ENCODE data around the gene NUP133. TPM values are rescaled to one million over a fixed set of nuclear protein-coding genes. Genes with fewer than 3 reads are reported as not detected.

NUP133 gene
- total RNA-seq, 1 experiment from 2014 or later, result 67.8 TPM

- TF ChIP-seq ZNF532 (CRISPR knock-in tag; IDR thresholded peaks at IDR 0.05; ENCODE audit: borderline replicate concordance) (no peak), FOXJ3 (CRISPR knock-in tag; IDR thresholded peaks at IDR 0.05; ENCODE audit: borderline replicate concordance) (no peak), ERG (CRISPR knock-in tag; IDR thresholded peaks at IDR 0.05) (no peak), RELA (CRISPR knock-in tag; IDR thresholded peaks at IDR 0.05; ENCODE audit: borderline replicate concordance) (no peak)
Measured at GRCh38 chr1:229456016-229456415, 52.1 kb downstream of the NUP133 start (continued).

- Mint-ChIP-seq H3K27me3 (ENCODE audit: low read depth) (no peaks in the 10 kb centered on the region), H3K9me3 (no peaks in the 10 kb centered on the region), H3K27ac (peak overlapping the region; percentile 36; the same call in 1 of the 2 replicates), H3K4me3 (no peak overlapping the region), H3K4me1 (no peaks in the 10 kb centered on the region), H3K36me3 (peaks cover 34% of the 10 kb centered on the region)
- no peak for TF ChIP-seq ERG (CRISPR knock-in tag; IDR thresholded peaks at IDR 0.05)
- ChIA-PET POLR2A (no interaction called here), CTCF (no interaction called here)
- DNase-seq (ENCODE audit: low spot score), result peak; percentile 16
- no peak for ATAC-seq
Measured at GRCh38 chr1:229454056-229454455, 54.1 kb downstream of the NUP133 start.

- H3K27me3 Mint-ChIP-seq (ENCODE audit: low read depth), result no peaks in the 10 kb centered on the region
- no peak overlapping the region for H3K4me3 Mint-ChIP-seq
- ATAC-seq (0 out of 2 replicates have a peak, but pooled peaks have one; percentile 39), DNase-seq (ENCODE audit: low spot score) (no peak)
- ChIA-PET POLR2A (no interaction called here), CTCF (interaction anchor here (1.1 to 1.5 kb wide), 2 partner anchors 29 to 195 kb away, joined by 4 to 7 read pairs; no protein-coding TSS in a partner anchor)
- TF ChIP-seq E2F1 (CRISPR knock-in tag; IDR thresholded peaks at IDR 0.05) (no peak), ZNF121 (CRISPR knock-in tag; IDR thresholded peaks at IDR 0.05) (peak; percentile 46; the same call in 1 of the 2 replicates), GTF2I (CRISPR knock-in tag; conservative IDR thresholded peaks at IDR 0.05) (0 out of 2 replicates have a peak, but pooled peaks have one; percentile 62)
- no peaks in the 10 kb centered on the region for H3K9me3 Mint-ChIP-seq
- H3K36me3 Mint-ChIP-seq, result peaks cover 39% of the 10 kb centered on the region
- no peak overlapping the region for H3K27ac Mint-ChIP-seq
- H3K4me1 Mint-ChIP-seq, result no peaks in the 10 kb centered on the region
Measured at GRCh38 chr1:229452956-229453801, 55.0 kb downstream of the NUP133 start.

GRCh38 chr1:229448845-229449244, 59.3 kb downstream of the NUP133 start:
- Mint-ChIP-seq H3K9me3 (no peaks in the 10 kb centered on the region), H3K36me3 (peaks cover 38% of the 10 kb centered on the region), H3K27ac (no peak overlapping the region), H3K27me3 (ENCODE audit: low read depth) (no peaks in the 10 kb centered on the region), H3K4me1 (no peaks in the 10 kb centered on the region), H3K4me3 (no peak overlapping the region)
- ChIA-PET CTCF (no interaction called here), POLR2A (no interaction called here)
- ATAC-seq (no peak), DNase-seq (ENCODE audit: low spot score) (no peak)
- TF ChIP-seq HMGA2 (CRISPR knock-in tag; IDR thresholded peaks at IDR 0.05) (no peak), E2F4 (CRISPR knock-in tag; IDR thresholded peaks at IDR 0.05; ENCODE audit: borderline replicate concordance, low read depth) (no peak), ZNF263 (CRISPR knock-in tag; IDR thresholded peaks at IDR 0.05; ENCODE audit: low read depth) (no peak), ARID4B (CRISPR knock-in tag; IDR thresholded peaks at IDR 0.05; ENCODE audit: borderline replicate concordance) (no peak), JUN (CRISPR knock-in tag; IDR thresholded peaks at IDR 0.05) (no peak), NFYB (CRISPR knock-in tag; conservative IDR thresholded peaks at IDR 0.05; ENCODE audit: low read depth) (no peak)
